ENCODE measurements around the gene TMEM147.
A peak's percentile ranks its signal among the peaks of the same experiment; 100 is the strongest.
"Not testable (repeated sequence)": the region's sequence is repeated elsewhere in the genome, so short reads cannot be mapped to it uniquely, and the experiment has no call there.

Gene TMEM147

GRCh38 chr19:35565016-35565856 lies 19.8 kb downstream of the TMEM147 start:
- DNase-seq = no peak

- no peak for DNase-seq
Observed at GRCh38 chr19:35566738-35567137, 21.3 kb downstream of the TMEM147 start.

- no peak for DNase-seq
Observed at GRCh38 chr19:35569281-35569781, 23.9 kb downstream of the TMEM147 start.

GRCh38 chr19:35571406-35571965 lies 26.1 kb downstream of the TMEM147 start:
- DNase-seq = no peak

GRCh38 chr19:35577918-35578317 lies 32.5 kb downstream of the TMEM147 start:
- DNase-seq = no peak

GRCh38 chr19:35578707-35579106 lies 33.3 kb downstream of the TMEM147 start:
- DNase-seq = no peak

GRCh38 chr19:35582760-35583159 lies 37.3 kb downstream of the TMEM147 start:
- DNase-seq = no peak

- DNase-seq = no peak
Observed at GRCh38 chr19:35585848-35586247, 40.4 kb downstream of the TMEM147 start, which contains the start of gene PMIS2. PMIS2 (plus strand) TSS chr19:35586173; CDS start chr19:35586260, 87 bp downstream.

- no peak for DNase-seq
Observed at GRCh38 chr19:35587321-35587720, 41.9 kb downstream of the TMEM147 start.

- DNase-seq = no peak
Observed at GRCh38 chr19:35590875-35591274, 45.4 kb downstream of the TMEM147 start.

GRCh38 chr19:35592226-35592625 lies 46.8 kb downstream of the TMEM147 start:
- DNase-seq = peak; percentile 12

- DNase-seq = not testable (repeated sequence)
Observed at GRCh38 chr19:35595026-35595425, 49.6 kb downstream of the TMEM147 start.

GRCh38 chr19:35595928-35596327 lies 50.5 kb downstream of the TMEM147 start:
- no peak for DNase-seq

GRCh38 chr19:35596366-35596999 lies 51.1 kb downstream of the TMEM147 start:
- peak; percentile 55 for DNase-seq

Data from MV-4-11 (cell line).